Parathyroid adenoma (tissue), 2 donors: ENCODE results near the gene PLCD3.

Experiments
- H2AFZ ChIP-seq: fragments of 300-600 bp; sonication (generic); one replicate; pipeline ENCODE4 v1.7.0; 2017; ENCODE audit warnings: antibody characterized with exemption, mild to moderate bottlenecking
- H3K27ac ChIP-seq: fragments of 300-600 bp; sonication (generic); one replicate; pipeline ENCODE4 v1.7.0; 2017
- H3K27me3 ChIP-seq: fragments of 300-600 bp; sonication (generic); one replicate; pipeline ENCODE4 v1.7.0; 2017; ENCODE audit warnings: low read length; ENCODE audit not compliant: control insufficient read depth, insufficient read depth
- H3K36me3 ChIP-seq: fragments of 300-600 bp; sonication (generic); one replicate; pipeline ENCODE4 v1.7.0; 2017; ENCODE audit warnings: low read length; ENCODE audit not compliant: control insufficient read depth, insufficient read depth
- H3K4me1 ChIP-seq: fragments of 300-600 bp; sonication (generic); one replicate; pipeline ENCODE4 v1.7.0; 2017; ENCODE audit warnings: control low read depth
- H3K4me2 ChIP-seq: fragments of 300-600 bp; sonication (generic); one replicate; pipeline ENCODE4 v1.7.0; 2017; ENCODE audit warnings: low read length
- H3K4me3 ChIP-seq: fragments of 300-600 bp; sonication (generic); one replicate; pipeline ENCODE4 v1.7.0; 2017; ENCODE audit warnings: low read depth, low read length
- H3K79me2 ChIP-seq: fragments of 300-600 bp; sonication (generic); one replicate; pipeline ENCODE4 v1.7.0; 2017; ENCODE audit warnings: control low read depth
- H3K9ac ChIP-seq: fragments of 300-600 bp; sonication (generic); one replicate; pipeline ENCODE4 v1.7.0; 2017; ENCODE audit warnings: mild to moderate bottlenecking
- H3K9me3 ChIP-seq: fragments of 300-600 bp; sonication (generic); one replicate; pipeline ENCODE4 v1.7.0; 2017; ENCODE audit warnings: low read length; ENCODE audit not compliant: control insufficient read depth
- TF ChIP-seq, protein P1 (sequence below): fragments of 300-600 bp; sonication (generic); IDR thresholded peaks from one replicate; pipeline ENCODE4 v1.7.0; 2017; ENCODE audit warnings: antibody characterized with exemption, mild to moderate bottlenecking
- donor health status: primary hyperparathyroidism.

PLCD3 gene

GRCh38 chr17:45123076-45123770 is 9.1 kb downstream of the PLCD3 start:
- no peak overlapping the region for H3K4me2 ChIP-seq
- no peaks in the 10 kb centered on the region for H3K79me2 ChIP-seq
- H2AFZ ChIP-seq, result no peak overlapping the region
- H3K27ac ChIP-seq, result no peak overlapping the region
- no peaks in the 10 kb centered on the region for H3K36me3 ChIP-seq
- peaks cover 3% of the 10 kb centered on the region for H3K4me1 ChIP-seq
- H3K9ac ChIP-seq, result no peak overlapping the region
- no peaks in the 10 kb centered on the region for H3K27me3 ChIP-seq
- no peak overlapping the region for H3K4me3 ChIP-seq
- H3K9me3 ChIP-seq, result no peaks in the 10 kb centered on the region
- TF ChIP-seq, protein P1, sequence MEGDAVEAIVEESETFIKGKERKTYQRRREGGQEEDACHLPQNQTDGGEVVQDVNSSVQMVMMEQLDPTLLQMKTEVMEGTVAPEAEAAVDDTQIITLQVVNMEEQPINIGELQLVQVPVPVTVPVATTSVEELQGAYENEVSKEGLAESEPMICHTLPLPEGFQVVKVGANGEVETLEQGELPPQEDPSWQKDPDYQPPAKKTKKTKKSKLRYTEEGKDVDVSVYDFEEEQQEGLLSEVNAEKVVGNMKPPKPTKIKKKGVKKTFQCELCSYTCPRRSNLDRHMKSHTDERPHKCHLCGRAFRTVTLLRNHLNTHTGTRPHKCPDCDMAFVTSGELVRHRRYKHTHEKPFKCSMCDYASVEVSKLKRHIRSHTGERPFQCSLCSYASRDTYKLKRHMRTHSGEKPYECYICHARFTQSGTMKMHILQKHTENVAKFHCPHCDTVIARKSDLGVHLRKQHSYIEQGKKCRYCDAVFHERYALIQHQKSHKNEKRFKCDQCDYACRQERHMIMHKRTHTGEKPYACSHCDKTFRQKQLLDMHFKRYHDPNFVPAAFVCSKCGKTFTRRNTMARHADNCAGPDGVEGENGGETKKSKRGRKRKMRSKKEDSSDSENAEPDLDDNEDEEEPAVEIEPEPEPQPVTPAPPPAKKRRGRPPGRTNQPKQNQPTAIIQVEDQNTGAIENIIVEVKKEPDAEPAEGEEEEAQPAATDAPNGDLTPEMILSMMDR, result no peak

GRCh38 chr17:45121055-45121454 is 11.3 kb downstream of the PLCD3 start:
- H3K36me3 ChIP-seq, result no peaks in the 10 kb centered on the region
- no peak overlapping the region for H3K4me2 ChIP-seq
- peaks cover 3% of the 10 kb centered on the region for H3K4me1 ChIP-seq
- TF ChIP-seq, protein P1, result no peak
- H3K4me3 ChIP-seq, result no peak overlapping the region
- no peak overlapping the region for H3K27ac ChIP-seq
- H2AFZ ChIP-seq, result no peak overlapping the region
- H3K9ac ChIP-seq, result no peak overlapping the region
- no peaks in the 10 kb centered on the region for H3K79me2 ChIP-seq
- no peaks in the 10 kb centered on the region for H3K27me3 ChIP-seq
- H3K9me3 ChIP-seq, result no peaks in the 10 kb centered on the region

GRCh38 chr17:45120558-45120957 is 11.8 kb downstream of the PLCD3 start:
- no peaks in the 10 kb centered on the region for H3K9me3 ChIP-seq
- H3K4me1 ChIP-seq, result peaks cover 3% of the 10 kb centered on the region
- no peaks in the 10 kb centered on the region for H3K79me2 ChIP-seq
- H2AFZ ChIP-seq, result no peak overlapping the region
- H3K27ac ChIP-seq, result no peak overlapping the region
- no peak overlapping the region for H3K4me2 ChIP-seq
- no peak overlapping the region for H3K9ac ChIP-seq
- TF ChIP-seq, protein P1, result no peak
- H3K4me3 ChIP-seq, result no peak overlapping the region
- no peaks in the 10 kb centered on the region for H3K27me3 ChIP-seq
- no peaks in the 10 kb centered on the region for H3K36me3 ChIP-seq

GRCh38 chr17:45119964-45120363 is 12.4 kb downstream of the PLCD3 start:
- H2AFZ ChIP-seq, result no peak overlapping the region
- no peak overlapping the region for H3K27ac ChIP-seq
- TF ChIP-seq, protein P1, result no peak
- H3K9ac ChIP-seq, result no peak overlapping the region
- no peak overlapping the region for H3K4me2 ChIP-seq
- no peaks in the 10 kb centered on the region for H3K79me2 ChIP-seq
- H3K36me3 ChIP-seq, result no peaks in the 10 kb centered on the region
- no peaks in the 10 kb centered on the region for H3K27me3 ChIP-seq
- H3K9me3 ChIP-seq, result no peaks in the 10 kb centered on the region
- no peak overlapping the region for H3K4me3 ChIP-seq
- H3K4me1 ChIP-seq, result peaks cover 3% of the 10 kb centered on the region

DNA sequence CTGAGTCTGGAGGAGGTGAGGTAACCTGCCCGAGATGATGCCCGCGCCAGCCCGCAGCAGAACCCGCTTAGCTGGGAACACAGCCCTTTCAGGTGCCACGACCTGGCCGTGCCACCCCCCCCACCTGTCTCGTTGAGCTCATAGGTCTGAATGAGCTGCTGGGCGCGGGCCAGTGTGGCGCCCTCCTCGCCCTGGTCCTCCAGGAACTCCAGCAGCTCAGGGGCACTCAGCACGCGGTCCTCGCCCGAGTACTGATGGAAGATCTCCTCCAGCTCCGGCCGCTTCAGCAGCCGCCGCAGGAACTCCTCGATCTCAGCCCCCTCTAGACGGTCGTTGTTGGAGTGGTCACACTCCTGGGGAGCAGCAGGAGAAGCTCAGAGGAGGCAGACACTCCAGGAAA is 13.6 kb downstream of the PLCD3 start:
- Histone ChIP-seq H2AFZ (no peak overlapping the region), H3K4me1 (no peaks in the 10 kb centered on the region), H3K4me2 (no peak overlapping the region), H3K9ac (no peak overlapping the region), H3K27ac (no peak overlapping the region), H3K9me3 (no peaks in the 10 kb centered on the region), H3K4me3 (no peak overlapping the region), H3K27me3 (no peaks in the 10 kb centered on the region), H3K79me2 (no peaks in the 10 kb centered on the region), H3K36me3 (no peaks in the 10 kb centered on the region)
- TF ChIP-seq, protein P1, result no peak
